Left ventricle myocardium inferior (tissue), 1 donor: ENCODE data around the gene CENPT. TPM values are rescaled to one million over a fixed set of nuclear protein-coding genes. Genes with fewer than 3 reads are reported as not detected.

Source experiments
- DNase-seq: peaks from one replicate; pipeline ENCODE4 v3.0.0-alpha.2; 2020
- H3K27ac ChIP-seq: fragments of 200-600 bp; replicated peaks from 2 replicates; pipeline ENCODE4 v1.8.0; 2021
- H3K27me3 ChIP-seq: fragments of 200-600 bp; 2 replicates; pipeline ENCODE4 v1.8.0; 2021; ENCODE audit warnings: low read depth
- H3K36me3 ChIP-seq: fragments of 200-600 bp; 2 replicates; pipeline ENCODE4 v1.8.0; 2021
- H3K4me1 ChIP-seq: fragments of 200-600 bp; 2 replicates; pipeline ENCODE4 v1.8.0; 2021
- H3K4me3 ChIP-seq: fragments of 200-600 bp; 2 replicates; pipeline ENCODE4 v1.8.0; 2021; ENCODE audit warnings: mild to moderate bottlenecking, moderate library complexity
- H3K9me3 ChIP-seq: fragments of 200-600 bp; replicated peaks from 2 replicates; pipeline ENCODE4 v1.8.0; 2021
- CTCF ChIP-seq: fragments of 200-600 bp; IDR thresholded peaks from 2 replicates; pipeline ENCODE4 v1.8.0; 2021; ENCODE audit warnings: antibody characterized with exemption, mild to moderate bottlenecking, borderline replicate concordance
- intact Hi-C: fragments of 100-400 bp; cut with micrococcal nuclease; formaldehyde crosslinking; loops from one replicate; pipeline ENCODE4 v1.11.0; 2022
- total RNA-seq: library from RNA; stranded (reverse); fragmentation: NEBNext Ultra II Directional; extraction: Animal tissue kit (Norgen Biotek cat#: 25700); gene quantifications from one replicate; pipeline ENCODE4 v1.2.1, GENCODE V29; 2021
- donor health status: DM: no; HTN: yes; CAD: no; lungs with severe emphysema.

The CENPT gene
- total RNA-seq, 1 donor from 2014 or later: 20.2 TPM

GRCh38 chr16:67873435-67874370 lies 26.2 kb upstream of the CENPT start:
- no peak for TF ChIP-seq CTCF
- Histone ChIP-seq H3K36me3 (peaks cover 62% of the 10 kb centered on the region), H3K4me3 (peak overlapping the region; percentile 98), H3K27ac (peak overlapping the region; percentile 90), H3K27me3 (no peaks in the 10 kb centered on the region), H3K9me3 (no peaks in the 10 kb centered on the region), H3K4me1 (peaks cover 43% of the 10 kb centered on the region)
- intact Hi-C loops: no loop called here
- no peak for DNase-seq

- DNase-seq: peak; percentile 88
- Histone ChIP-seq H3K9me3 (no peaks in the 10 kb centered on the region), H3K36me3 (peaks cover 62% of the 10 kb centered on the region), H3K4me1 (peaks cover 43% of the 10 kb centered on the region), H3K27ac (peak within 1 kb of the TSS; percentile 90), H3K4me3 (peak within 1 kb of the TSS; percentile 98), H3K27me3 (no peaks in the 10 kb centered on the region)
- no peak for TF ChIP-seq CTCF
- intact Hi-C loops: no loop called here
These were observed 25.3 kb upstream of the CENPT start, which contains the start of gene EDC4 for GRCh38 chr16:67872631-67873434. Gene EDC4, plus strand, starts transcription at chr16:67873052. Its CDS starts 210 bp downstream, at chr16:67873262.

- peaks cover 43% of the 10 kb centered on the region for H3K4me1 ChIP-seq
- no peak for TF ChIP-seq CTCF
- peak overlapping the region; percentile 90 for H3K27ac ChIP-seq
- H3K27me3 ChIP-seq: no peaks in the 10 kb centered on the region
- no peak for DNase-seq
- no peaks in the 10 kb centered on the region for H3K9me3 ChIP-seq
- peak overlapping the region; percentile 98 for H3K4me3 ChIP-seq
- intact Hi-C loops: no loop called here
- H3K36me3 ChIP-seq: peaks cover 61% of the 10 kb centered on the region
These were observed 24.7 kb upstream of the CENPT start for GRCh38 chr16:67872131-67872630.

GRCh38 chr16:67871256-67871655 lies 23.8 kb upstream of the CENPT start:
- H3K36me3 ChIP-seq: peaks cover 61% of the 10 kb centered on the region
- intact Hi-C loops: no loop called here

More at GRCh38 chr16:67871256-67871655, 23.8 kb upstream of the CENPT start:
- Histone ChIP-seq H3K4me3 (no peak overlapping the region), H3K4me1 (peaks cover 39% of the 10 kb centered on the region), H3K9me3 (no peaks in the 10 kb centered on the region), H3K27me3 (no peaks in the 10 kb centered on the region), H3K27ac (no peak overlapping the region)
- DNase-seq: no peak
- TF ChIP-seq CTCF: no peak
